Upper lobe of left lung (tissue), 4 donors: ENCODE data around the gene SUPT5H.

Source experiments
- EP300 ChIP-seq, 4 donors: sonication (generic); formaldehyde crosslinking; IDR thresholded peaks; one replicate each; pipeline ENCODE4 v1.5.1; 2017; ENCODE audit warnings: antibody characterized with exemption in 4 of 4, control low read depth in 2 of 4
- POLR2A ChIP-seq, 4 donors: fragments of 450-650 bp; IDR thresholded peaks; one replicate each; pipeline ENCODE4 v1.5.1; 2016 to 2017; ENCODE audit warnings: antibody characterized with exemption in 4 of 4, mild to moderate bottlenecking in 2 of 4
- POLR2AphosphoS5 ChIP-seq, 2 donors: sonication (generic); formaldehyde crosslinking; IDR thresholded peaks; one replicate each; pipeline ENCODE4 v1.5.1; 2017; ENCODE audit warnings: antibody characterized with exemption in 2 of 2
- TF ChIP-seq, protein P1 (sequence below), 6 experiments: fragments of 450-650 bp in 4 of 6; fragments of 200-600 bp in 2 of 6; sonication (generic) in 2 of 6; IDR thresholded peaks; one replicate each; pipeline ENCODE4 v1.5.1; 2016 to 2019; ENCODE audit warnings: antibody characterized with exemption in 6 of 6

GRCh38 chr19:39399668-39400050, 45.7 kb upstream of the SUPT5H start:
- TF ChIP-seq, protein P1, sequence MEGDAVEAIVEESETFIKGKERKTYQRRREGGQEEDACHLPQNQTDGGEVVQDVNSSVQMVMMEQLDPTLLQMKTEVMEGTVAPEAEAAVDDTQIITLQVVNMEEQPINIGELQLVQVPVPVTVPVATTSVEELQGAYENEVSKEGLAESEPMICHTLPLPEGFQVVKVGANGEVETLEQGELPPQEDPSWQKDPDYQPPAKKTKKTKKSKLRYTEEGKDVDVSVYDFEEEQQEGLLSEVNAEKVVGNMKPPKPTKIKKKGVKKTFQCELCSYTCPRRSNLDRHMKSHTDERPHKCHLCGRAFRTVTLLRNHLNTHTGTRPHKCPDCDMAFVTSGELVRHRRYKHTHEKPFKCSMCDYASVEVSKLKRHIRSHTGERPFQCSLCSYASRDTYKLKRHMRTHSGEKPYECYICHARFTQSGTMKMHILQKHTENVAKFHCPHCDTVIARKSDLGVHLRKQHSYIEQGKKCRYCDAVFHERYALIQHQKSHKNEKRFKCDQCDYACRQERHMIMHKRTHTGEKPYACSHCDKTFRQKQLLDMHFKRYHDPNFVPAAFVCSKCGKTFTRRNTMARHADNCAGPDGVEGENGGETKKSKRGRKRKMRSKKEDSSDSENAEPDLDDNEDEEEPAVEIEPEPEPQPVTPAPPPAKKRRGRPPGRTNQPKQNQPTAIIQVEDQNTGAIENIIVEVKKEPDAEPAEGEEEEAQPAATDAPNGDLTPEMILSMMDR (IDR thresholded peaks at IDR 0.05): no peak
- no peak for TF ChIP-seq POLR2A (IDR thresholded peaks at IDR 0.05)
- TF ChIP-seq POLR2AphosphoS5 (IDR thresholded peaks at IDR 0.05): no peak
- TF ChIP-seq EP300 (IDR thresholded peaks at IDR 0.05): no peak
